Omental fat pad (tissue), 4 donors: ENCODE results near the gene SMARCC1. TPM values are rescaled to one million over a fixed set of nuclear protein-coding genes. Genes with fewer than 3 reads are reported as not detected.

ENCODE experiments used
- ATAC-seq: fragments of 150-250 bp; one replicate; pipeline ENCODE4 v1.9.1; 2016; ENCODE audit warnings: mild to moderate bottlenecking, moderate library complexity; ENCODE audit not compliant: low FRiP score
- DNase-seq: peaks from one replicate; pipeline ENCODE4 v3.0.0-alpha.2; 2019; ENCODE audit warnings: low spot score
- total RNA-seq, 4 donors: library from RNA; depleted of rRNA; stranded (reverse); fragments of >200 nt; gene quantifications; one replicate each; pipeline ENCODE4 v1.1.0, GENCODE V29; 2016
- TF ChIP-seq, protein P1 (sequence below), 3 donors: fragments of 450-650 bp; IDR thresholded peaks; one replicate each; pipeline ENCODE4 v1.5.1; 2016 to 2017; ENCODE audit warnings: antibody characterized with exemption in 3 of 3, mild to moderate bottlenecking in 3 of 3, moderate library complexity in 2 of 3

The SMARCC1 gene
- total RNA-seq, 4 donors from 2014 or later, result 21.3 to 43.4 (median 32.2) TPM

GRCh38 chr3:47601281-47601680, 180.4 kb downstream of the SMARCC1 start:
- ATAC-seq (no peak), DNase-seq (no peak)
- TF ChIP-seq, protein P1, sequence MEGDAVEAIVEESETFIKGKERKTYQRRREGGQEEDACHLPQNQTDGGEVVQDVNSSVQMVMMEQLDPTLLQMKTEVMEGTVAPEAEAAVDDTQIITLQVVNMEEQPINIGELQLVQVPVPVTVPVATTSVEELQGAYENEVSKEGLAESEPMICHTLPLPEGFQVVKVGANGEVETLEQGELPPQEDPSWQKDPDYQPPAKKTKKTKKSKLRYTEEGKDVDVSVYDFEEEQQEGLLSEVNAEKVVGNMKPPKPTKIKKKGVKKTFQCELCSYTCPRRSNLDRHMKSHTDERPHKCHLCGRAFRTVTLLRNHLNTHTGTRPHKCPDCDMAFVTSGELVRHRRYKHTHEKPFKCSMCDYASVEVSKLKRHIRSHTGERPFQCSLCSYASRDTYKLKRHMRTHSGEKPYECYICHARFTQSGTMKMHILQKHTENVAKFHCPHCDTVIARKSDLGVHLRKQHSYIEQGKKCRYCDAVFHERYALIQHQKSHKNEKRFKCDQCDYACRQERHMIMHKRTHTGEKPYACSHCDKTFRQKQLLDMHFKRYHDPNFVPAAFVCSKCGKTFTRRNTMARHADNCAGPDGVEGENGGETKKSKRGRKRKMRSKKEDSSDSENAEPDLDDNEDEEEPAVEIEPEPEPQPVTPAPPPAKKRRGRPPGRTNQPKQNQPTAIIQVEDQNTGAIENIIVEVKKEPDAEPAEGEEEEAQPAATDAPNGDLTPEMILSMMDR (IDR thresholded peaks at IDR 0.05), result no peak

- no peak for DNase-seq
- TF ChIP-seq, protein P1 (IDR thresholded peaks at IDR 0.05), result no peak
- ATAC-seq, result no peak
Observed at GRCh38 chr3:47594792-47595191, 186.9 kb downstream of the SMARCC1 start.

DNA sequence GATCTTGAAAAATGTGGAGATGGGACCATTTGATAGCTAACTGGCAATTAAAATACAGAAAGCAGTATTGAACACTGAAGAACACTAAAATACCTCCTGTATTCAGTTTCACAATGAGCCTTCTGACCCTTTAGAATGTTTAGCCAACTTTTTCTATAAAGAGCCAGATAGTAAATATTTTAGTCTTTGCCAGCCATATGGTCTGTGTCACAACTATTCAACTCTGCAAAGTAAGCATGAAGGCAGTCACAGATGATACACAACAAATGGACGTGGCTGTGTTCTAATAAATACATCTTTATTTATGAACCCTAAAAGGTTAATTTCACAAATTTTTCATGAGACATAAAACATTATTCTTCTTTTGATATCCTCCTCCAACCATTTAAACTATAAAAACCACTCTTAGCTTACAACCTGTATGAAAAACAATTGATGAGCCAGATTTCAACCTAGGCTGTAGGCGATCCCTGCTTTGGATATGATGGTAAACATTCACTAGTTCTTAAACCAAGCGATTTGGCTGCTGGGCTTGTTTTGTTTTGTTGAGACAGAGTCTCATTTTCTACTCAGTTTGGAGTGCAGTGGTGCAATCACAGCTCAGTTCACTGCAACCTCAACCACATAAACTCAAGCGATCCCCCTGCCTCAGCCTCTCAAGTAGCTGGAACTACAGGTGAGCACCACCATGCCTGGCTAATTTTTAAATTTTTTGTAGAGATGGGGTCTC, 189.5 kb downstream of the SMARCC1 start:
- TF ChIP-seq, protein P1 (IDR thresholded peaks at IDR 0.05), result no peak
- ATAC-seq, result no peak
- no peak for DNase-seq

DNA sequence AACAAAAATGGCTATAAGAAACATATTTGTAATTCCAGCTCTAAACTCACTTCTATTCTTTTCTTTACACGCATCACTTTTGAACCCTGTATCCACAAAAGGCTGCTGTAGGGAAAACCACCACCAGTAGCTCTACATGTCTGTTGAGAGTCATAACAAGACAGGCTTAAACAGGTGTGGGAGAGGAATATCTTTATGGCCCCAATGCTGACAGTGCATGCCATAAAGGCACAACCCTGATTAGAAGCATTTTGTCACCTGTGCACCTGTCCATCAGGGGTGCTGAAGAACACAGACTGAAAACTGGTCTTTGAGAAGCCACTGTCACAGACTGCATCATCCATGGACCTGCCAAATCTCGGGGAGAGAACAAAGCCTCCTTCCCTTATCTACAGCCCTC, 191.5 kb downstream of the SMARCC1 start:
- DNase-seq (no peak), ATAC-seq (no peak)
- TF ChIP-seq, protein P1 (IDR thresholded peaks at IDR 0.05), result no peak

GRCh38 chr3:47588587-47588986, 193.1 kb downstream of the SMARCC1 start:
- no peak for ATAC-seq

GRCh38 chr3:47588053-47588452, 193.6 kb downstream of the SMARCC1 start:
- DNase-seq (no peak), ATAC-seq (no peak)
- TF ChIP-seq, protein P1 (IDR thresholded peaks at IDR 0.05), result no peak

More at GRCh38 chr3:47588587-47588986, 193.1 kb downstream of the SMARCC1 start:
- DNase-seq, result no peak
- TF ChIP-seq, protein P1 (IDR thresholded peaks at IDR 0.05), result no peak

DNA sequence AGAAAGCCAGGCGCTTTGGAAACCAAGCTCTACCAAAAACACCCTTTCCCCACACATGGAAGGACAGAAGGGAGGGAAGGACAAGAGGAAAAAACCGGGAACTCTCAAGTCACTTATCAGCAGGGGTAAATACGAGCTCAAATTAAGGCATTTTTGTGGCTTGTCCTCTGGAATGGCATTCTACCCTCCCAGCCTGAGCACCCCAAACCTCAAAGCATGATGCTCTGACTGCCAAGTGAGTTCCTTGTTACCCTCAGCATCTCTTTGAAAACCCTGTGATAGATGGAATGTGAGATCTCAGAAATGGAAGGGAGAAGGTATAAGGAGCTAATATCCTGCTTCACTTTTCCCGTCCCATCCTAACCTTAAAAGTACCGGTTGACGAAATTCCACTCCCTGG, 194.9 kb downstream of the SMARCC1 start:
- TF ChIP-seq, protein P1 (IDR thresholded peaks at IDR 0.05), result no peak
- ATAC-seq (no peak), DNase-seq (no peak)
